GM18499 (cell line): ENCODE measurements around the gene SLC2A1.

Source experiments
- ATAC-seq: cut with Tn5 transposase; IDR thresholded peaks from one replicate; pipeline ENCODE4 v1.9.1; 2021; ENCODE audit warnings: moderate number of reproducible peaks; ENCODE audit not compliant: insufficient read depth, unreplicated experiment

The SLC2A1 gene

GRCh38 chr1:42981255-42981805 is 22.7 kb upstream of the SLC2A1 start:
- ATAC-seq: no peak

GRCh38 chr1:42979896-42980800 is 21.5 kb upstream of the SLC2A1 start:
- ATAC-seq: no peak

DNA sequence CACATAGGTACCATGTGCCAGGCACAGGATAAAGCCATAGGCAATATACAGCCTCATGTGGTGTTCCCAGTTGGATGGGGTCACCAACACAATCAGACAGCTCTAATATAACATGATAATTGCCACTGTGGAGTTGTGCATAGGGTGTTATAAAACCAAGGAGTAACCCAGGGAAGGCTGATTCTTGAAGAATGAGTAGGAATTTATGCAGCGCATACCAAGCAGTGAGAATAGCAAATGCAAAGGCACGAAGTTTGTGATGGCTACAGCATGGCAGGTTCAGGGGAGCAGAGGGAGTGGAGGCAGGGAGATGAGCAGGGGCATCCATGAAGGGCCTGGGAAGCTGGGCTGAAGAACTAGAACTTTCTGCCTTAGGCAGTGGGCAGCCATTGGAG is 20.4 kb upstream of the SLC2A1 start:
- no peak for ATAC-seq

DNA sequence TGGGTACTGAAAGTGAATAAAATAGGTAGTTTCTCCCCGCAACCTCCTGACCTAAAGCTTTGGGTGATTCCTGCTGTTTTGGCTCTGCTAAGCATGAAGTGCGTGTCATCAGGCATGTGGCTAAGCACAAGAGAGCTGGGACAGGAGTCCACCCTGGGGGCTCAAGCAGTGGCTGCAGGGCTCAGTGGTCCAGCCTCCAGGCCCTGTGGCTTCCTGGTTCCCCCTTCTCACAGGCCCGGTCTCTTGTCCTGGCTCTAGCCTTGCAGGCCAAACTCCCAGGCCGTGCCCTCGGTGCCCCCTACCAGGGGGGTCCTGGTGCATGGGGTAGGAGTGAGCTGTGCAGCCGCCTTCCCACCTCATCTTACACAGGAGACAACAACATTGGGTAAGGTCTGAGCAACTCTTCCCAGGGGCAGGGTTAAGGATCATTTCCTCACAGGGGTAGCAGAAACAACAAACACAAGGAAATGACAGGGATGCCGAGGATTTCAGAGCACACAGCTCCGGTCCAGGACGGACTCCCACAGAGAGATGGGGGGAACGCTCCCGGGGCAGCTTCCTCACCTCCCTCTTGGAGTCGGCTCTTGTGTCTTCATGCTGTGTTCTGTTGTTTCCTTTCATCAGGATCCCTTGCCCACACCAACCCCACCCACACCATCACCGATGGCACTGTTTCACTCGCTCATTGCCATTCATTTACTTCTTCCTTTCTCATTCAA is 19.8 kb upstream of the SLC2A1 start:
- ATAC-seq: no peak

DNA sequence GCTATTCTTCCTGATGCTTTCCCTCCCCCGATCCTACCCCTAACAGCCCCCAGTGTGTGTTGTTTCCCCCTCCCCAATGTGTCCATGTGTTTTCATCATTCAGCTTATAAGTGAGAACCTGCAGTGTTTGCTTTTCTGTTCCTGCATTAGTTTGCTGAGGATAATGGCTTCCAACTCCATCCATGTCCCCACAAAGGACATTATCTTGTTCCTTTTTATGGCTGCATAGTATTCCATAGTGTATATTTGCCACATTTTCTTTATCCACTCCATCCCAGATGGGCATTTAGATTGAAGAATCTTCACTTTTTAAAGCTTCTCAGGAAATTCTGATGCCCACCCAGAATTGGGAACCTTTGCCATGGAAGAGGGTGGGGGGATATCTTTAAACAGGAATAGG is 19.0 kb upstream of the SLC2A1 start:
- no peak for ATAC-seq

- ATAC-seq: no peak
Measured at GRCh38 chr1:42975561-42976225, 17.0 kb upstream of the SLC2A1 start.

- ATAC-seq: no peak
Measured at GRCh38 chr1:42974767-42975437, 16.2 kb upstream of the SLC2A1 start.

- ATAC-seq: no peak
Measured at GRCh38 chr1:42973799-42974198, 15.1 kb upstream of the SLC2A1 start.

- no peak for ATAC-seq
Measured at GRCh38 chr1:42973286-42973685, 14.6 kb upstream of the SLC2A1 start.

GRCh38 chr1:42971841-42972291 is 13.2 kb upstream of the SLC2A1 start:
- ATAC-seq: no peak

GRCh38 chr1:42970143-42970542 is 11.5 kb upstream of the SLC2A1 start:
- ATAC-seq: no peak

- no peak for ATAC-seq
Measured at GRCh38 chr1:42968654-42969053, 10.0 kb upstream of the SLC2A1 start.

DNA sequence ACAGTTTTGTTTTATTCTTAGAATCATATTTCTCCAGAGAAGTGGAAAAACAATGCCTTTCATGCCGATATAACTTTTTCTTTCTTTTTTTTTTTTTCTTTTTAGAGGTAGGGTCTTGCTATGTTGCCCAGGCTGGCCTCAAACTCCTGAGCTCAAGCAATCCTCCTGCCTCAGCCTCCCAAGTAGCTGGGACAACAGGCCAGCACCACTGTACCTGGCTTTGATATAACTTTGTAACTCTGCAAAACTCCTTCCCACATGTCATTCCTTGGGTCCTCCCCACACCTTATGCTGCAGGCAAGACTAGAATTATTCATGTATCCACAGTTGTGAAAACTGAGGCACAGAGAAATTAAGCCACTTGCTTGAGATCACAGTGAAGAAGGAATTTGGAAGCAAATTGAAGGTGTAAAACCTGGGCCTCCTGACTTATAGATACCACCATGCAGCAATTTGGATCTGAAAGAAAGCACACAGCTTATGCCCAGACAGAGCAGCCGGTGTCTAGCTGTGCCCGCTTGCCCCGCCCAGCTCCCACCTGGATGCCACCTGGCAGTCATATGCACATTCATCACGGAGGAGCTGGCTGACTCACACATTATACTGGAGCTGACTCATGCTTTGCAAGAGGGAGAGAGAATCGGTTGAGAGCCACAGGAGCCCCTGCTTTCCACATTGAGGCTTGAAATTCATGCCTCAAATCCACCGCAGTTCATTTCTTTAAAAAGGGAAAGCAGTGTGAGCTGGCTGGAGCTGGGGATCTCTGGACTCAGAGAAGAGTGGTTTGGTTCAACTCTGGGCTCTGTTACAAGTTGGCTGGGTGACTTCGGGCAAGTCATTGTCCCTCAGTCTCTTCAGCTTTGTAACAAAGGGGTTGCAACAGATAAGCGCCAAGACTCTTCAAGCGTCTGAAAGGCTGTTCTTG is 8.3 kb upstream of the SLC2A1 start:
- ATAC-seq: no peak

GRCh38 chr1:42965378-42965777 is 6.7 kb upstream of the SLC2A1 start:
- no peak for ATAC-seq

DNA sequence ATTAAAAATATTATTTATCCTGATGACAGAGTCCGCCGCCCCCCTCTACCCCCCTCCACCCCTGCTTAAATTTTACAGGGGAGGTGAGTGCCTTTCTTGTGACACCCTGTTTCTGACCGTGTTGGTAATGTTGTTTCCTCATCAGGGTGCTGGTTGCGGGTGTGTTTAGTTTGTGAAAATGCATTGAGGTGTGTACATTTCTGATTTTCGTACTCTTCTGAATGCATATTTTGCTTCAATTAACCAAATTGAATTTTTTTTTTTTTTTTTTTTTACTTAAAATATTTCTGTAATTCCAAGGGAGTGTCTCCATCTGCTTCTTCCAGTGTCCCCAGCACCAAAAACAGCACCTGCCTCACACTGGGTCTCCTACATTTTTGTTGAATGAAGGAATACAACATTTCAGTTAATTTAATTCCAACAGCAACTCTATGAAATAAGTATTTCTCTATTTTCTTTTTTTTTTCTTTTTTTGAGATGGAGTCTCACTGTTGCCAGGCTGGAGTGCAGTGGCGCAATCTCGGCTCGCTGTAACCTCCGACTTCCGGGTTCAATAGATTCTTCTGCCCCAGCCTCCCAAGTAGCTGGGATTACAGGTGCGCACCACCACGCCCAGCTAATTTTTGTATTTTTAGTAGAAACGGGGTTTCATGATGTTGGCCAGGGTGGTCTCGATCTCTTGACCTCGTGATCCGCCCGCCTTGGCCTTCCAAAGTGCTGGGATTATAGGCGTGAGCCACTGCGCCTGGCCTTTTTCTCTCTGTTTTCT is 5.6 kb upstream of the SLC2A1 start:
- ATAC-seq: no peak

DNA sequence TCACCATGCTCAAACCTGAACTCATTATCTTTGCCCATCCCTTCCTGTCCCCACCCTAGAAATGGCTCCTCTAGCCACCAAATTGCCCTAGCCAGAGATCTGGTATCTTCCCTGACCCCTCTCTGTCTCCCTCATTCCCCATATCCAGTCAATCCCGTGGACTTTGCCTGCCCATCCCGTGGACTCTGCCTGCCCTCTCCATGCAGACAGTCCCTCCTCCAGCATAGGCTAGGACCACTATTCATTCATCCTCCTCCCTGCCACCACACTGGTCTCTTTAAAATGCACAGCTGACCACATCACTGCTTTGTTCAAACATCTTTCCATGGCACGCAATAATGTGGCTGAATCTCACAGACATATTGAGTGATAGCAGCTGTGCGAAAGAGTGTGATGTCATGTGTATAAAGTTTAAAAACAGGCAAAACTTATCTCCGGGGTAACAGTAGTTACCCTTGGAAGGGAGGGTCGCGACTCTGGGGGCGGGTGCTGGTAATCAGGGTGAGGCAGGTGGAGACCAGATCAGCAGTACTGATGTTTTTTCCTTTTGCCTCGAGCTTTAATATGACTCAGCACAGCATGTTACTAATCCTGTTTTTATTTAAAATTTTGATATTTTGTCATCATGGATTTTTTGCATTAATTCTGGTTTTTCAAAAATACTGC is 4.8 kb upstream of the SLC2A1 start:
- ATAC-seq: no peak

- ATAC-seq: no peak
Measured at GRCh38 chr1:42962641-42963377, 4.1 kb upstream of the SLC2A1 start.
